ENCODE data around the gene MYPOP. TPM values are rescaled to one million over a fixed set of nuclear protein-coding genes. Genes with fewer than 3 reads are reported as not detected.

Gene MYPOP
- total and polyA plus RNA-seq, 9 of the 15 experiments (the other 6 are each of a cell fraction or from before 2014, with no cell fraction given) = 0.32 to 7.6 (median 1.6) TPM

DNA sequence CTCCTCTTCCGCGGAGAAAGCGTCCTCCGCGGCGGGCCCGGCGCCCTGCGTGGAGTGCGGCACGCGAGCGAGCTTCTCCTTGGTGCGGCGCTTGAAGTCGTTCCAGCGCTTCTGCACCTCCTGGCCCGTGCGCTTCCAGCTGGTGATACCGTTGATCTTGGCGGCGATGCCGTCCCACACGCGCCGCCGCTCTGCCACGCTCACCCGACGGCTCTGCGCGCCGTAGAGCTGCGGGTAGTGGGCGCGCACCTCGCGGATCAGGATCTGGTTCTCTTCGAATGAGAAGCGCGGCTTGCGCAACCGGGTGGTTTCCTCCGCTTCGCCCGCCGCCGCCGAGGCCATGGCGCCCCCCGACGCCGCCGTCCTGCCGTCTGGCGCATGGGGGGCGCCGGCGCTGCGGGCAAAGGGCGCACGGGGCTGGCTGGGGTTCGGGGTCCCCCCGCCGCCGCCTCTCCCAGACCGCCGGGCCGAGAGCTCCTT, 941 bp downstream of the MYPOP start (continued):
- TF ChIP-seq HNRNPL (IDR thresholded peaks at IDR 0.05; ENCODE audit: low read depth, low read length) (0 out of 2 replicates have a peak, but pooled peaks have one; percentile 27), ZMIZ1 (IDR thresholded peaks at IDR 0.05; ENCODE audit: low read depth in 2 of 2, low read length in 2 of 2) (no peak), RBM14 (IDR thresholded peaks at IDR 0.05; ENCODE audit: borderline replicate concordance, insufficient read depth, low read depth, low read length) (0 out of 2 replicates have a peak, but pooled peaks have one; percentile 1), CEBPB (tag; IDR thresholded peaks at IDR 0.05) (peak; percentile 62), ZNF436 (CRISPR knock-in tag; IDR thresholded peaks at IDR 0.05) (no peak)
- TF ChIP-seq, protein P1, sequence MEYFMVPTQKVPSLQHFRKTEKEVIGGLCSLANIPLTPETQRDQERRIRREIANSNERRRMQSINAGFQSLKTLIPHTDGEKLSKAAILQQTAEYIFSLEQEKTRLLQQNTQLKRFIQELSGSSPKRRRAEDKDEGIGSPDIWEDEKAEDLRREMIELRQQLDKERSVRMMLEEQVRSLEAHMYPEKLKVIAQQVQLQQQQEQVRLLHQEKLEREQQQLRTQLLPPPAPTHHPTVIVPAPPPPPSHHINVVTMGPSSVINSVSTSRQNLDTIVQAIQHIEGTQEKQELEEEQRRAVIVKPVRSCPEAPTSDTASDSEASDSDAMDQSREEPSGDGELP (CRISPR knock-in tag; IDR thresholded peaks at IDR 0.05; ENCODE audit: borderline replicate concordance) = 0 out of 2 replicates have a peak, but pooled peaks have one; percentile 37
- TF ChIP-seq, protein P2, sequence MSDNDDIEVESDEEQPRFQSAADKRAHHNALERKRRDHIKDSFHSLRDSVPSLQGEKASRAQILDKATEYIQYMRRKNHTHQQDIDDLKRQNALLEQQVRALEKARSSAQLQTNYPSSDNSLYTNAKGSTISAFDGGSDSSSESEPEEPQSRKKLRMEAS (CRISPR knock-in tag; IDR thresholded peaks at IDR 0.05) = peak; percentile 45; the same call in 1 of the 2 replicates
